Neutrophil (primary cell): ENCODE results near the gene FHOD3.

Experiments used
- H3K27ac ChIP-seq: fragments of 200-600 bp; sonication (generic); 2 replicates; pipeline ENCODE4 v1.5.1; 2016; ENCODE audit warnings: mild to moderate bottlenecking, moderate library complexity
- H3K27me3 ChIP-seq: fragments of 200-600 bp; sonication (generic); 2 replicates; pipeline ENCODE4 v1.6.0; 2016; ENCODE audit warnings: mild to moderate bottlenecking
- H3K36me3 ChIP-seq: fragments of 200-600 bp; sonication (generic); 2 replicates; pipeline ENCODE4 v1.5.1; 2017
- H3K4me1 ChIP-seq, 2 experiments: fragments of 200-600 bp in 1 of 2; sonication (generic) in 1 of 2; 1 replicate in 1 of 2; 2 replicates in 1 of 2; pipeline versions ENCODE4 v1.5.1 to v1.6.1; 2013 to 2016; ENCODE audit warnings: low read depth in 1 of 2, low read length in 1 of 2, mild to moderate bottlenecking in 1 of 2, moderate library complexity in 1 of 2; ENCODE audit not compliant: control insufficient read depth in 1 of 2, insufficient read depth in 1 of 2
- H3K4me3 ChIP-seq, 2 experiments: fragments of 200-600 bp in 1 of 2; sonication (generic) in 1 of 2; 1 replicate in 1 of 2; 2 replicates in 1 of 2; pipeline ENCODE4 v1.5.1; 2013 to 2016; ENCODE audit warnings: low read depth in 1 of 2, low read length in 1 of 2, mild to moderate bottlenecking in 1 of 2, moderate library complexity in 1 of 2
- H3K9me3 ChIP-seq: fragments of 200-600 bp; sonication (generic); 2 replicates; pipeline ENCODE4 v1.5.1; 2016
- TF ChIP-seq, protein P1 (sequence below): fragments of 200-600 bp; sonication (generic); IDR thresholded peaks from 2 replicates; pipeline ENCODE4 v1.5.1; 2016; ENCODE audit warnings: antibody characterized with exemption

FHOD3 gene

GRCh38 chr18:36380173-36380827 is 82.8 kb downstream of the FHOD3 start:
- H3K27ac ChIP-seq = no peak overlapping the region
- peaks cover 48% of the 10 kb centered on the region for H3K27me3 ChIP-seq
- no peaks in the 10 kb centered on the region for H3K4me1 ChIP-seq
- H3K4me3 ChIP-seq = no peak overlapping the region
- no peaks in the 10 kb centered on the region for H3K9me3 ChIP-seq
- TF ChIP-seq, protein P1, sequence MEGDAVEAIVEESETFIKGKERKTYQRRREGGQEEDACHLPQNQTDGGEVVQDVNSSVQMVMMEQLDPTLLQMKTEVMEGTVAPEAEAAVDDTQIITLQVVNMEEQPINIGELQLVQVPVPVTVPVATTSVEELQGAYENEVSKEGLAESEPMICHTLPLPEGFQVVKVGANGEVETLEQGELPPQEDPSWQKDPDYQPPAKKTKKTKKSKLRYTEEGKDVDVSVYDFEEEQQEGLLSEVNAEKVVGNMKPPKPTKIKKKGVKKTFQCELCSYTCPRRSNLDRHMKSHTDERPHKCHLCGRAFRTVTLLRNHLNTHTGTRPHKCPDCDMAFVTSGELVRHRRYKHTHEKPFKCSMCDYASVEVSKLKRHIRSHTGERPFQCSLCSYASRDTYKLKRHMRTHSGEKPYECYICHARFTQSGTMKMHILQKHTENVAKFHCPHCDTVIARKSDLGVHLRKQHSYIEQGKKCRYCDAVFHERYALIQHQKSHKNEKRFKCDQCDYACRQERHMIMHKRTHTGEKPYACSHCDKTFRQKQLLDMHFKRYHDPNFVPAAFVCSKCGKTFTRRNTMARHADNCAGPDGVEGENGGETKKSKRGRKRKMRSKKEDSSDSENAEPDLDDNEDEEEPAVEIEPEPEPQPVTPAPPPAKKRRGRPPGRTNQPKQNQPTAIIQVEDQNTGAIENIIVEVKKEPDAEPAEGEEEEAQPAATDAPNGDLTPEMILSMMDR = no peak
- H3K36me3 ChIP-seq = no peaks in the 10 kb centered on the region

DNA sequence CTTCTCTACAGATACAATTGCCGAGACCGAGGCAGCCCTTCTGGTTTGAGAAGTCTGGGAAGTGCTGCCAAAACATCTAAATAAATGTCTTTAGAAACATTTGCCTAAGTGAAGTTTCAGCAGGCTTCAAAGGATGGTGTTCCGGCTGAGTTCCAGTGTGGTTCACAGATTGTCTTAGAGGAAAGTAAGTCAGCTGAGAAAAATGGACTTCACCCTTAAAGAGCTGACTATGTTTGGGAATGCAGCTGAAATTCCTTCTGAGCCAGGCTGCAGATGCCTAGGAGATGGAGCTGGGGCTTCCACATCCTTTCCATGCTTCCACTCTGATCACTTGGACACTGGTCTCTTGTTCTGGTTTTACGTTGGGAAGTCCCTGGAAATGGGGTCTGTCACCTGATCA is 83.6 kb downstream of the FHOD3 start:
- no peak overlapping the region for H3K27ac ChIP-seq

GRCh38 chr18:36382854-36383253 is 85.3 kb downstream of the FHOD3 start:
- Histone ChIP-seq H3K27me3 (peaks cover 30% of the 10 kb centered on the region), H3K4me1 (no peaks in the 10 kb centered on the region), H3K36me3 (no peaks in the 10 kb centered on the region), H3K4me3 (no peak overlapping the region), H3K27ac (no peak overlapping the region), H3K9me3 (no peaks in the 10 kb centered on the region)
- TF ChIP-seq, protein P1 = no peak

More for the DNA sequence above, 83.6 kb downstream of the FHOD3 start:
- Histone ChIP-seq H3K4me1 (no peaks in the 10 kb centered on the region), H3K27me3 (peaks cover 40% of the 10 kb centered on the region), H3K4me3 (no peak overlapping the region), H3K36me3 (no peaks in the 10 kb centered on the region), H3K9me3 (no peaks in the 10 kb centered on the region)
- TF ChIP-seq, protein P1 = no peak

- Histone ChIP-seq H3K9me3 (no peaks in the 10 kb centered on the region), H3K36me3 (no peaks in the 10 kb centered on the region), H3K27ac (no peak overlapping the region), H3K4me1 (no peaks in the 10 kb centered on the region), H3K4me3 (no peak overlapping the region), H3K27me3 (peaks cover 8% of the 10 kb centered on the region)
- TF ChIP-seq, protein P1 = no peak
Observed at GRCh38 chr18:36386150-36386920, 88.8 kb downstream of the FHOD3 start.

DNA sequence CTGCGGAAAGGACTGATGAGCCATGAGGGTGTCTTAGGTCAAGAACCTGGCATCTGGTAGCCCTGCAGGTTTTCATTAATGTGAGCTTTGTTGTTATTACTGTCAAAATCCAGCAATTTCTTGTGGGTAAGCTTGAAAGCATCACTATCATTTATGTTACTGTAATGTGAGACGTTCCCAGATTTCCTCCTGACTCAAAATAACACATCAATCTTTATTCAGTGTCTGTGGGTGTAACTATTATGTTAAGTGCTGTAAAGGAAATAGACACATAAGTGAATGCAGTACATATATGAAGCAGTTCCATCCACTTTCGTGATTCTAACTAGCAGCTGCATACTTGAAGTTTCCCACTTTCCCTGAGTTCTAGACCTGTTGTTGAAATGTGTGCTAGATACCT is 89.8 kb downstream of the FHOD3 start:
- H3K9me3 ChIP-seq = no peaks in the 10 kb centered on the region
- TF ChIP-seq, protein P1 = no peak
- no peaks in the 10 kb centered on the region for H3K36me3 ChIP-seq
- H3K27ac ChIP-seq = no peak overlapping the region
- no peaks in the 10 kb centered on the region for H3K4me1 ChIP-seq
- no peak overlapping the region for H3K4me3 ChIP-seq
- no peaks in the 10 kb centered on the region for H3K27me3 ChIP-seq
